GM23338 (cell line): ENCODE data around the gene PIM3.

Source experiments
- CREB1 ChIP-seq: fragments of 250-450 bp; sonication (Bioruptor Pico); IDR thresholded peaks from 2 replicates; pipeline ENCODE4 v1.5.0; 2020; ENCODE audit warnings: low read depth, mild to moderate bottlenecking, moderate library complexity
- CTCF ChIP-seq, 2 experiments: fragments of 200-600 bp in 1 of 2; sonication (generic) in 1 of 2; conservative IDR thresholded peaks; 2 replicates each; pipeline versions ENCODE4 v1.5.1 to v1.6.1; 2016 to 2017; ENCODE audit warnings: antibody characterized with exemption in 2 of 2, low read depth in 2 of 2, mild to moderate bottlenecking in 2 of 2, moderate library complexity in 1 of 2
- EZH2 ChIP-seq: fragments of 200-600 bp; sonication (generic); IDR thresholded peaks from one replicate; pipeline ENCODE4 v1.8.0; 2017; ENCODE audit warnings: antibody characterized with exemption, mild to moderate bottlenecking, low read depth; ENCODE audit not compliant: unreplicated experiment
- EZH2phosphoT487 ChIP-seq: fragments of 200-600 bp; sonication (generic); IDR thresholded peaks from one replicate; pipeline ENCODE4 v1.8.1; 2018; ENCODE audit warnings: antibody characterized with exemption; ENCODE audit not compliant: unreplicated experiment
- JUNB ChIP-seq: IDR thresholded peaks from one replicate; pipeline ENCODE4 v1.6.1; 2016; ENCODE audit warnings: antibody characterized with exemption; ENCODE audit not compliant: unreplicated experiment
- NANOG ChIP-seq: IDR thresholded peaks from 2 replicates; pipeline ENCODE4 v1.6.1; 2016; ENCODE audit warnings: antibody characterized with exemption, borderline replicate concordance
- POLR2AphosphoS5 ChIP-seq: IDR thresholded peaks from 2 replicates; pipeline ENCODE4 v1.6.1; 2016; ENCODE audit warnings: antibody characterized with exemption, low read depth
- REST ChIP-seq: IDR thresholded peaks from one replicate; pipeline ENCODE4 v1.6.1; 2018; ENCODE audit warnings: antibody characterized with exemption; ENCODE audit not compliant: unreplicated experiment
- STAT1 ChIP-seq: IDR thresholded peaks from one replicate; pipeline ENCODE4 v1.6.1; 2016; ENCODE audit warnings: antibody characterized with exemption; ENCODE audit not compliant: unreplicated experiment
- ZNF462 ChIP-seq: fragments of 250-450 bp; sonication (Bioruptor Pico); IDR thresholded peaks from 2 replicates; pipeline ENCODE4 v1.5.0; 2020; ENCODE audit warnings: mild to moderate bottlenecking, moderate library complexity

GRCh38 chr22:49913026-49913425 is 47.5 kb upstream of the PIM3 start:
- TF ChIP-seq CTCF (conservative IDR thresholded peaks at IDR 0.05; ENCODE audit: low read depth in 2 of 2), result no peak
- TF ChIP-seq POLR2AphosphoS5, result no peak
- TF ChIP-seq EZH2, result no peak
- TF ChIP-seq REST, result no peak
- TF ChIP-seq EZH2phosphoT487, result no peak
- TF ChIP-seq STAT1, result no peak
- no peak for TF ChIP-seq NANOG
- no peak for TF ChIP-seq CREB1 (CRISPR knock-in tag)
- TF ChIP-seq ZNF462 (CRISPR knock-in tag), result no peak
- TF ChIP-seq JUNB, result no peak
